Effector CD8-positive, alpha-beta T cell (primary cell): Measurements from ENCODE around the gene ADM2.
A peak's percentile ranks its signal among the peaks of the same experiment; 100 is the strongest.
"Not testable (repeated sequence)": the region's sequence is repeated elsewhere in the genome, so short reads cannot be mapped to it uniquely, and the experiment has no call there.

Source experiments
- DNase-seq: peaks from one replicate; lab custom pipeline; 2025; lab: John Stamatoyannopoulos, UW

Gene ADM2

GRCh38 chr22:50525104-50525857, 43.9 kb downstream of the ADM2 start, which contains the start of gene SCO2:
Gene SCO2, minus strand, starts transcription at chr22:50525598. Its CDS starts 1,187 bp downstream, at chr22:50524411.
- DNase-seq = peak; percentile 96

GRCh38 chr22:50525858-50526107, 44.4 kb downstream of the ADM2 start:
- no peak for DNase-seq

- peak; percentile 66 for DNase-seq
Measured at GRCh38 chr22:50526108-50526833, 44.9 kb downstream of the ADM2 start.

- no peak for DNase-seq
Measured at GRCh38 chr22:50526834-50527801, 45.8 kb downstream of the ADM2 start.

- no peak for DNase-seq
Measured at GRCh38 chr22:50527921-50528681, 46.8 kb downstream of the ADM2 start.

GRCh38 chr22:50528682-50529415, 47.5 kb downstream of the ADM2 start:
- DNase-seq = no peak

- no peak for DNase-seq
Measured at GRCh38 chr22:50529416-50529896, 48.1 kb downstream of the ADM2 start.

- no peak for DNase-seq
Measured at GRCh38 chr22:50529897-50530579, 48.7 kb downstream of the ADM2 start, which contains the start of gene TYMP. Gene TYMP, minus strand, starts transcription at chr22:50530012. Its CDS starts 303 bp downstream, at chr22:50529709.

GRCh38 chr22:50530580-50530876, 49.2 kb downstream of the ADM2 start:
- no peak for DNase-seq

- no peak for DNase-seq
Measured at GRCh38 chr22:50530877-50531545, 49.7 kb downstream of the ADM2 start.

- no peak for DNase-seq
Measured at GRCh38 chr22:50531546-50531961, 50.2 kb downstream of the ADM2 start.

GRCh38 chr22:50531962-50532674, 50.8 kb downstream of the ADM2 start:
- DNase-seq = no peak

- DNase-seq = no peak
Measured at GRCh38 chr22:50532824-50533796, 51.8 kb downstream of the ADM2 start.

- not testable (repeated sequence) for DNase-seq
Measured at GRCh38 chr22:50533856-50534711, 52.7 kb downstream of the ADM2 start.

GRCh38 chr22:50535113-50535512, 53.8 kb downstream of the ADM2 start:
- DNase-seq = no peak
